Activated naive CD4-positive, alpha-beta T cell treated with anti-CD3 and anti-CD28 coated beads, Interleukin-2, amount 50 U/mL, for 24 hours (primary cell): Measurements from ENCODE around the gene ITGB8.

ENCODE experiments used
- H3K27ac Mint-ChIP-seq: one replicate; pipeline ENCODE4 v1.8.0; 2021; ENCODE audit warnings: mild to moderate bottlenecking, mixed read lengths
- H3K27me3 Mint-ChIP-seq: one replicate; pipeline ENCODE4 v1.8.0; 2021; ENCODE audit warnings: mixed read lengths
- H3K36me3 Mint-ChIP-seq: one replicate; pipeline ENCODE4 v1.8.0; 2021; ENCODE audit warnings: mixed read lengths
- H3K4me1 Mint-ChIP-seq: one replicate; pipeline ENCODE4 v1.8.0; 2021; ENCODE audit warnings: mixed read lengths
- H3K4me3 Mint-ChIP-seq: one replicate; pipeline ENCODE4 v1.8.0; 2021; ENCODE audit warnings: mild to moderate bottlenecking, mixed read lengths
- H3K9me3 Mint-ChIP-seq: one replicate; pipeline ENCODE4 v1.8.0; 2021; ENCODE audit warnings: mixed read lengths

ITGB8 gene

DNA sequence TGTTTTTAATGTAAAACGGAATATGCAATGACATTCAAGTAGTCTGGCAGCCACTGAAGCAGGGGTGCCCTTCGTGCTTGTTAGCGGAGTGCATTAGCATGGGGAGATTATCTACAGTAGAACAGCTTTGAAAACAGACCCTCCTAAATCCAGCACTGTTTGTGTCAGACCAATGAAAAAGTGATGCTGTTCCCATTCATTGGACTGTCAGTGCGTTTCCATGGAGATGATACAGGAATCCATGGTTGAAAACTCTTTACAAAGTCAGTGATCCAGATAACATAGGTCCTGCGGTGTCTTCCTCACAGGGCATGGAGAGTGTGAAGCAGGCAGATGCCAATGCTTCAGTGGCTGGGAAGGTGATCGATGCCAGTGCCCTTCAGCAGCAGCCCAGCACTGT is 73.6 kb downstream of the ITGB8 start:
- Mint-ChIP-seq H3K4me1 (no peaks in the 10 kb centered on the region), H3K36me3 (no peaks in the 10 kb centered on the region), H3K27ac (no peak overlapping the region), H3K4me3 (no peak overlapping the region), H3K9me3 (no peaks in the 10 kb centered on the region), H3K27me3 (no peaks in the 10 kb centered on the region)

DNA sequence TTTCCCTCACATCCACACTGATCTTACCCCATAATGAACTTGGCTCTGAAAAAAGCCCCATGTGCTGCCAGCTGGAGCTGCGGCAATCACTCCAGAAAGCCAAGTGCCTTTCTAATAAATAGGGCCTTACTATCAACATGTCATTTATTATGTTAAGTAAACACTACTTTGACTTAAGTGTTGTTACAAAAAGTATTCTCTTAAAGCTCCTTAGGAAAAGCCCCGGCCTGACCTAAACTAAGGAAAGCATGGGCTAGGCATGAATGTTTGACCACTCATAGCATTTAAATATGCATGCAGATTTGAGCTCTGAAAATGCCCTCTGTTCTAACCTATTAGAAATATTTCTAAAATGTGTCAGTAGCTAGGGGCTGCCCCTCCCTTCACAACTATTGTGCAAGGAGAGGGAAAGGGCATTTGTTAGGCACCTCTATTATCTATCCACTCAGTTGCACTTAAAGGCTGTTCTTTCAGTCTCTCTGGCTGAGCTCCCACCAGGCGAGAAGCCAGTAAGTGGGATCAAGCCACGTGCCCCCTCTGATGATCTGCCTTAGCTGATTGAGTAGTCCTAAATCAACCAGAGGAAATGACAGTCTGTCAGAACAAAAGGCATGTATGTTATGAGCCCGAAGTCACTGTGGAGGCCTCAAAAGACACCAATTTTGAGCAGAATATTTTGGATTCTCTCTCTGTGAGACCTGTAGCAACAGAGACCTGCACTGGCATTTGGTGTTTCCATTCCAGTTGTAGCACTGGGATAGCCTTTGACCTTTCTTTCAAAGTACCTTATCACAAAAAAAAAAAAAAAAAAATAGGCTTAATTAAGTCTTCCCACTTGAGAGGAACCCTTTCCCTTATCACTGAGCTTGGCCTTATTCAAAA is 77.1 kb downstream of the ITGB8 start:
- H3K4me1 Mint-ChIP-seq: no peaks in the 10 kb centered on the region
- H3K27me3 Mint-ChIP-seq: no peaks in the 10 kb centered on the region
- H3K36me3 Mint-ChIP-seq: no peaks in the 10 kb centered on the region
- no peak overlapping the region for H3K27ac Mint-ChIP-seq
- H3K9me3 Mint-ChIP-seq: no peaks in the 10 kb centered on the region
- H3K4me3 Mint-ChIP-seq: no peak overlapping the region

DNA sequence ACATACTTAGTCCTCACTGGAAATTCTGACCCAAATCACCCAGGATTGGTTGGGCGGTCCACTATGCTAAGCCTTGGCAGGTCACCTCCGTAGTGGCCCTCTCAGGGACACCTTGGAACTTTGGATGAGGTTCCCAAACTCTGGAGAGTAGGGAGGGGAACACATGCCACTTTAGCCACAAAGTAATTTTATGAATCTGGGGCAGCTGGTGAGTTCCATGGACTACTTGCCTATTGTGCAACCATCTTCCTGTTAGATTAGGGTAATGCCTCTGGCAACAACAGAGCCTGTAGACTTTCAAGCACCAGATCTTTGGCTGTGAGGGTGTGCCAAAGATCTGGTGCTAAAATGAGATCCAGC is 77.7 kb downstream of the ITGB8 start:
- no peaks in the 10 kb centered on the region for H3K27me3 Mint-ChIP-seq
- H3K4me1 Mint-ChIP-seq: no peaks in the 10 kb centered on the region
- no peak overlapping the region for H3K27ac Mint-ChIP-seq
- no peaks in the 10 kb centered on the region for H3K9me3 Mint-ChIP-seq
- no peak overlapping the region for H3K4me3 Mint-ChIP-seq
- H3K36me3 Mint-ChIP-seq: no peaks in the 10 kb centered on the region

DNA sequence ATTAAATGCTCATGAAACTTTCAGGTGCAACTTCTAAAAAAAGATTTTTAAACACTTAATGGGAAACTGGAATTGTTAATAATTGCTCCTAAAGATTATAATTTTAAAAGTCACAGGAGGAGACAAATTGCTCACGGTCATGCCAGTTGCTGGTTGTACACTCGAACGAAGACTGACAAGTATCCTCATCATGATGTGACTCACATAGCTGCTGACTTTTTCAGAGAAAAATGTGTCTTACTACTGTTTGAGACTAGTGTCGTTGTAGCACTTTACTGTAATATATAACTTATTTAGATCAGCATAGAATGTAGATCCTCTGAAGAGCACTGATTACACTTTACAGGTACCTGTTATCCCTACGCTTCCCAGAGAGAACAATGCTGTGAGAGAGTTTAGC is 79.3 kb downstream of the ITGB8 start:
- H3K4me1 Mint-ChIP-seq: no peaks in the 10 kb centered on the region
- H3K4me3 Mint-ChIP-seq: no peak overlapping the region
- no peaks in the 10 kb centered on the region for H3K9me3 Mint-ChIP-seq
- no peaks in the 10 kb centered on the region for H3K27me3 Mint-ChIP-seq
- H3K27ac Mint-ChIP-seq: no peak overlapping the region
- H3K36me3 Mint-ChIP-seq: no peaks in the 10 kb centered on the region

DNA sequence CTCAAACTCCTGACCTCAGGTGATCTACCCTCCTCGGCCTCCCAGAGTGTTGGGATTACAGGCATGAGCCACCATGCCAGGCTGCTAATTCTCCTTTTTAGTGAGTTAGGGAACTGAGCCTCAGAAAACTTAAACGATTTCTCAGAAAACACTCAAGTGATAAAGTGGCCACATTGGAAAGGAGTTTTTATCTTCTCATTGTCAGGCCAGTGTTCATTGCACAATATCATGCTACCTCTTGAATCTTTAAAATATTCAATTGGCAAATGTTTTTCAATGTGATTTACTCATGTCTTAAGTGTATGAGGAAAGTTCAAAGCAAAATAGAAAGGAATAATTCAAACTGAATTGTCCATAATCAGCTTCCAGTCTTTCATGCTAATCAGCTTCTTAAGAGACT is 80.7 kb downstream of the ITGB8 start:
- Mint-ChIP-seq H3K36me3 (no peaks in the 10 kb centered on the region), H3K27me3 (no peaks in the 10 kb centered on the region), H3K9me3 (no peaks in the 10 kb centered on the region), H3K4me1 (no peaks in the 10 kb centered on the region), H3K4me3 (no peak overlapping the region), H3K27ac (no peak overlapping the region)

DNA sequence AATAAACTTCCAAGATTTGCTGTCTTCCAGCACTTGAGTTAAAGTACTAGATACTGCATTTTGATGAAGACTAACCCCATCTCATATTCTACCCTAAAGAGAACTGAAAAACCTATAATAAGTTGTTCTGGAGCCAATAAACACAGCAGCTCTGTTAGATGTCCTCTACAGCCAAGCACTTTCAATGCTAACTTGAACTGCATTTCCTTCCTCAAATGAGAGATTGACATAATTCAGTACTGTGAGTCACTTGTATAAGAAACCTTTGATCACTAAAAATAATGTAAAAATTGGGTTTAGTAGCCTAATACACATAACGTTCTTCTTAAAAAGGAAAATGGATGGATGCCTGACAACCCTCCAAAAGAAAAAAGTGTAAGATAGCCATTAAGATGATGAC is 81.3 kb downstream of the ITGB8 start:
- no peak overlapping the region for H3K4me3 Mint-ChIP-seq
- no peaks in the 10 kb centered on the region for H3K36me3 Mint-ChIP-seq
- H3K27me3 Mint-ChIP-seq: no peaks in the 10 kb centered on the region
- no peak overlapping the region for H3K27ac Mint-ChIP-seq
- H3K4me1 Mint-ChIP-seq: no peaks in the 10 kb centered on the region
- H3K9me3 Mint-ChIP-seq: no peaks in the 10 kb centered on the region

DNA sequence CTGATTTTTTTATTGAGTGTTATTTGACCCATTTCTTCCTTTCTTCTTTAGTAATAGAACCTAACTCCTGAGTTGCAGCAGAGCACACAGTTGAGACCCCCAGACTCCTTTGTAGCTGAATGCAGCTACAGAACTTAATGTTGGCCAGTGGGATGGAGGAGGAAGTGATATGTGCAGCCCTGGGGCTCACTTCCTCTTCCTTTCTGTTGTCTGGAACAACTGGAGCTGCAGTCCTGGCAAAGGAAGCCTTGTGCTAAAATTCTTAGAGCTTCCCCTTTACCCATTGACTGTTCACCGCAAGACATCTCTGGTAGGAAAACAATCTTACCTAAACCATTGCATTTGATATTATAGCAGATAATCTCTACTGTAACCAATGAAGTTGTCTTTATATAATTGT is 86.6 kb downstream of the ITGB8 start:
- H3K4me3 Mint-ChIP-seq: no peak overlapping the region
- H3K27me3 Mint-ChIP-seq: no peaks in the 10 kb centered on the region
- H3K4me1 Mint-ChIP-seq: no peaks in the 10 kb centered on the region
- no peak overlapping the region for H3K27ac Mint-ChIP-seq
- no peaks in the 10 kb centered on the region for H3K9me3 Mint-ChIP-seq
- H3K36me3 Mint-ChIP-seq: no peaks in the 10 kb centered on the region

DNA sequence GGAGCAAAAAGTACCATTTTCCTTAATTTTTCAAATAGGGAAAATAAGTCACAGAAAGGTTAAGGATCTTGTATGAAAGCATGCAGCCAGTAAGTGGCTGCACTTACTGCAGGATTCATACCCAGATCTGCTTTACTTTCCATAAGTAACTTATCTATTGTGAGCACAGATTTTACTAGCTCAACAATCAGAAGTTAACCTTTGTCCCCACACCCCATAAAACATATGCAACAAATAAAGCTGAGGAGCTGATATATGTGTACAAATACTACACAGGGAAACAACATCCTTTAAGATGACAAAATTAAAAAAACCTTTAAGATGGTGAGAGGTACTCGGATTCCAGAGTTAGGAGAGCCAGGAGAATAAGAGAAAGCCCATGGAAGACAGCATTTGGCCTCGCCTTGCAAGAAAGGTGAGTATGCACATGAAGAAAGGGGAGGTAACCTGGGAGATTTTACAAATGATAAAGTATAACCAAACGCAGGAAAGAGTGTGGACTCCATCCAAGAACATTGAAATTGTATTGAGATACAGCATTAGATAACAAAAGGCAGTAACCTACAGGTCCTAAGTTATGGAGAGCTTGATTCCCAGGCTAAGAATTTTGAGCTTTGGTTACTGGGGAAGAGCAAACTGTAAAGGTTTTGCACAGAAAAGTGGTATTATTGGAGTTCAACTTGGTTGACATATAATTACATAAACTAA is 87.1 kb downstream of the ITGB8 start:
- no peaks in the 10 kb centered on the region for H3K4me1 Mint-ChIP-seq
- no peaks in the 10 kb centered on the region for H3K36me3 Mint-ChIP-seq
- H3K9me3 Mint-ChIP-seq: no peaks in the 10 kb centered on the region
- no peak overlapping the region for H3K27ac Mint-ChIP-seq
- H3K27me3 Mint-ChIP-seq: no peaks in the 10 kb centered on the region
- H3K4me3 Mint-ChIP-seq: no peak overlapping the region

DNA sequence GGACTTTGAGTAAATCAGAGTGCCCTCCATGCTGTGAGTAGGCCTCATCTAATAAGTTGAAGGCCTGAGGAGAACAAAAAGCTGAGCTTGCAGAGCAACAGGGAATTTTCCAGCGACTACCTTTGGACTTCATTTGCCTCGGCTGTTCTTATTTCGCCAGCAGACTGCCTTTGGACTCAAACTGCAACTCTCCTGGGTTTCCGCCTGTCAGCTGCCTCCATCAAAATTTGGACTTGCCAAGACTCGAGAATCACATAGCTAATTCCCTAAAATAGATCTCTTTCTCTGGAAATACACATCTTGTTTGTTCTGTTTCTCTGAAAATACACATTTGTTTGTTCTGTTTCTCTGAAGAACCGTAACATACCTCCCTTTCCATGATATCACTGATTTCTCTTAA is 93.8 kb downstream of the ITGB8 start:
- Mint-ChIP-seq H3K9me3 (peaks cover 5% of the 10 kb centered on the region), H3K4me3 (no peak overlapping the region), H3K27ac (no peak overlapping the region), H3K27me3 (no peaks in the 10 kb centered on the region), H3K4me1 (no peaks in the 10 kb centered on the region), H3K36me3 (no peaks in the 10 kb centered on the region)

DNA sequence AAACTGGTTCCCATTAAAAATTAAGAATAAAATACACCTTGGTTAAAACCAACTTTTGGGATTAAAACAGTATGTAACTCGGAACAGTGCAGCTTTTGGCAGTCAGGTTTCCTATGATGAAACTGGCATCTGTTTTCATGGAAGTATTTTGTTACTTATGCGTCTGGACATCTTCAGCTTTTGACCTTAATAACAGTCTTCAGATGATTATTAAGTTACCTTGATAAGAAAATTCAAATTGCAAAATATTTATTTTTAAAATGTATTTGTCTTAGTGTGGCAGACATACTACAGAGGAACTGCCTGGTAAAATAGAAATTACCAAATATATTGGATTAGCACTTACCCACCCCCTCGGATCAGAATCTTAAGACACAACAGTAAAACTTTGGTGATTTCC is 100.0 kb downstream of the ITGB8 start:
- no peaks in the 10 kb centered on the region for H3K4me1 Mint-ChIP-seq
- H3K4me3 Mint-ChIP-seq: no peak overlapping the region
- H3K36me3 Mint-ChIP-seq: no peaks in the 10 kb centered on the region
- no peaks in the 10 kb centered on the region for H3K9me3 Mint-ChIP-seq
- no peaks in the 10 kb centered on the region for H3K27me3 Mint-ChIP-seq
- H3K27ac Mint-ChIP-seq: no peak overlapping the region

DNA sequence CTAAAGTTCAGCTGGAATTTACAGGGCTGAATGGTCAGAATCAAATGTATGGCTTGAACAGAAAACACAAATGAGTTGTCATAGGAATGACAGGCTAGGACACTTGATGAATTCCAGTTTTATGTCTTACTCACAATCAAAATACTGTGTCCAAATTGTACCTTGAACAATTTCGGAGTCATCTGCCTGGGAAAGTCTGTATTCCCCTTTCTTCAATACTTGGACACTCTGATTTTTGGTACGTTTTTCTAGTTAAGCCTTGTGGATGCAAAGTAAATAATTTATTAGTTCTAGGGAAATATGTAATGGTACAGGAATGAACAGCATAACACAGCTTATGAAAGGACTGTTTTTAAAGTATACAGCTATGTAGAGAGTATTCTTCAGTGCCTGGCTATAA is 100.4 kb downstream of the ITGB8 start:
- Mint-ChIP-seq H3K27me3 (no peaks in the 10 kb centered on the region), H3K27ac (no peak overlapping the region), H3K36me3 (no peaks in the 10 kb centered on the region), H3K4me1 (no peaks in the 10 kb centered on the region), H3K4me3 (no peak overlapping the region), H3K9me3 (no peaks in the 10 kb centered on the region)

DNA sequence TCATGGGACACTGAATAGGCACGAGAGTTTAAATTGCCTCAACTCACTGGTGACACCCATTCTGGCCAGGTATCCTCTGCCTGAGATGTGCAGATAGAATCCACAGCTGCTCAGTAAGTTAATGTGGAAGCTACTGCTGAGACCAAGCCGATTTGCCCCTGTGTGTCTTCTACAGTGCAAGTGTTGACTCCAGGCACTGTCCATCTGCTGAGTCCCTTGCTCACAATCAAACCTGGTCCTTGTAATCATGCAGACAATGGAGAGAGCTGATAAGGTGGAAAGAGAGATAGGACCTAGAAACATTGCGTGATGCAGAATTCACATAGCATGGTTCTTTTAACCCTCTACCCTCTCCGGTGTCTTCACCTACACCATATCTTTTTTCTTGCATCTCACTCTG is 101.4 kb downstream of the ITGB8 start:
- H3K9me3 Mint-ChIP-seq: no peaks in the 10 kb centered on the region
- no peaks in the 10 kb centered on the region for H3K36me3 Mint-ChIP-seq
- no peak overlapping the region for H3K27ac Mint-ChIP-seq
- H3K4me1 Mint-ChIP-seq: no peaks in the 10 kb centered on the region
- no peak overlapping the region for H3K4me3 Mint-ChIP-seq
- no peaks in the 10 kb centered on the region for H3K27me3 Mint-ChIP-seq

DNA sequence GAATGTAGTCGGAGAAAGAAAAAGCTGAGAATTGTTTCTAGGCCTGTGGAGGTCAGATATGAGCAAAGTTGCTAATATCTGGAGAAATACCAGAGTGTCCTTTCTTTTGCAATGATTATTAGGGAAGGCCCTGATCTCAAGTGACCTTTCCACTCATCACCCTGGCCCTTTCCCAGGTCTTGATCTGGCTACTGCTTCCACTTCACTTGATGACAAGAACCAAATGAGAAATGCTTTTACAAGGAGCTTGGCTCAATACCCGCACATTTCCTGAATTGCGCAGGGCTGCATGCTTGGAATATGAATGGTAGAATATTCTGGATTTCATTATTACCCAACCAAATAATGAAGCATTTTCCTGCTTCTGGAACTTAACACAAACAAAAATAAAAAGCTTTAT is 104.6 kb downstream of the ITGB8 start:
- H3K27ac Mint-ChIP-seq: no peak overlapping the region
- no peaks in the 10 kb centered on the region for H3K4me1 Mint-ChIP-seq
- H3K27me3 Mint-ChIP-seq: no peaks in the 10 kb centered on the region
- no peaks in the 10 kb centered on the region for H3K36me3 Mint-ChIP-seq
- H3K4me3 Mint-ChIP-seq: no peak overlapping the region
- no peaks in the 10 kb centered on the region for H3K9me3 Mint-ChIP-seq

DNA sequence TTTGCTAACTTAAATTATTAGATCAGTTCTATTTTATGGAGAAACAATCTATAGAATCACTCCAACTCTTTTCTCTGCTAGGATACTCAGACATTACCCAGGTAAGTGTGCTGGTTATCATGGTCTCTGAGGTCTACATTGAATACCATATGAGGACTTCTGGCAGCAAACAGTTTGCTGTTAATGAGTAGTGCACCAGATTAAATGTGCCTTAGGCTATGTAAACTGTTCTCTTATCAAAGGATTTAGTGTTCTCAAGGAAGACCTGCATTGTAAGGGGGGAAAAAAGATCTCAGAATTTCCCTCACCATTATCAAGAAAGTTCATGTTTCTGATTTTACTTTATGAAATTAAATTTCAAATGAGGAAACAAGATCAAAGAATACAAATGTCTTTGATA is 107.5 kb downstream of the ITGB8 start:
- Mint-ChIP-seq H3K27me3 (no peaks in the 10 kb centered on the region), H3K9me3 (no peaks in the 10 kb centered on the region), H3K27ac (no peak overlapping the region), H3K4me1 (no peaks in the 10 kb centered on the region), H3K36me3 (no peaks in the 10 kb centered on the region), H3K4me3 (no peak overlapping the region)

DNA sequence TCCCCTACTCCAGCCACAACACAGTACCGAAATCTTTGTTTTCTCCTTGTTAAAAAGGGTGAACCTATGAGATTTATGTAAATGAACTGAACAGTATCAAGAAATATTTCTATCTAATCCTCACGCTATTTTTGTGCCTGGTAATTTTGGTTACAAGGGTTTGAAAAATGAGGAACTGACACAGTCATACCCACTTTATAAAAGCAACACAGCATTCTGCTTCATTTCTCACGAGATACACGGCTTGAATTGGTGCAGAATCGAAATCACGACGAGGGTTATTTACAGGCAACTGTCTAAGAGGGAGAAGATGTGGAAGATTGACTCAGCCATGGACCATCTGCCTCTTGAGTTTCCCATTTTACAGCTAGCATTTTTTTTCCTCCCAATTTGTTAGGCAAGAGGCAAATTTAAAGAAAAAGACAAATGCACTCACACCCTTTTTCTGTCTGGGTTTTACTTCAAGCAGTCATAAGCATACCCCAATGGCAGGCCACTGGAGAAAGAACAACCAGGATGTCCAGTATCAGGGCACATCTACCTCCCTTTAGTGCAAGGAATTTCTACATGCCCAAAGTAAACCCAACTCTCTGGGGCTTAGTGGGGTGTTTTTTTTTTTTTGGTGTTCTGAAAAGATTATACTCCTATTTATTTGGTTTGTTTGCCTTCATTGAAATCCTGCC is 108.1 kb downstream of the ITGB8 start:
- Mint-ChIP-seq H3K36me3 (no peaks in the 10 kb centered on the region), H3K9me3 (no peaks in the 10 kb centered on the region), H3K4me3 (no peak overlapping the region), H3K27me3 (no peaks in the 10 kb centered on the region), H3K27ac (no peak overlapping the region), H3K4me1 (no peaks in the 10 kb centered on the region)
